ENCODE data around the gene ZRANB3. TPM values are rescaled to one million over a fixed set of nuclear protein-coding genes. Genes with fewer than 3 reads are reported as not detected.

The ZRANB3 gene
- total and polyA plus RNA-seq, 2 donors (not counting 3 experiments of a cell fraction or from before 2014, with no cell fraction given): 2.2 to 6.0 TPM

DNA sequence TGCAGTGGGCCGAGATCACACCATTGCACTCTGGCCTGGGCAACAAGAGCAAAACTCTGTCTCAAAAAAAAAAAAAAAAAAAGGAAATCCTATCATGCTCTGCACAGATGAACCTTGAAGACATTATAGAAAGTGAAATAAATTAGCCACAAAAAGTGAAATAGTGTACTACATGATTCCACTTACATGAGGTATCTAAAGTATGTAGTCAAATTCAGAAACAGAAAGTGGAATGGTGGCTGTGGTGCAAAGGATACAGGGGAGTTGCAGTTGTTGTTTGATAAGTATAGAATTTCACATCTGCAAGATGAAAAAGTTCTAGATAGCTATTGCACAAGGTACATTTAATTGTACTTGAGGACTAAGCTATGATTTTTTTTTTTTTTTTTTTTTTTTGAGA is 5.2 kb downstream of the ZRANB3 start:
- TF ChIP-seq JUN (IDR thresholded peaks at IDR 0.05; ENCODE audit: borderline replicate concordance, insufficient read depth, insufficient read length, low read depth): no peak
- no peak for TF ChIP-seq POLR2A (IDR thresholded peaks at IDR 0.05; ENCODE audit: low read depth, low read length)
- no peak for TF ChIP-seq GATA2 (IDR thresholded peaks at IDR 0.05; ENCODE audit: insufficient read depth, insufficient read length, low read depth, low read length)
- no peak for TF ChIP-seq POLR2AphosphoS5 (IDR thresholded peaks at IDR 0.05; ENCODE audit: insufficient read depth, low read depth, low read length)
- no peak for TF ChIP-seq FOS (IDR thresholded peaks at IDR 0.05; ENCODE audit: borderline replicate concordance, insufficient read depth, low read length)
- TF ChIP-seq, protein P1, sequence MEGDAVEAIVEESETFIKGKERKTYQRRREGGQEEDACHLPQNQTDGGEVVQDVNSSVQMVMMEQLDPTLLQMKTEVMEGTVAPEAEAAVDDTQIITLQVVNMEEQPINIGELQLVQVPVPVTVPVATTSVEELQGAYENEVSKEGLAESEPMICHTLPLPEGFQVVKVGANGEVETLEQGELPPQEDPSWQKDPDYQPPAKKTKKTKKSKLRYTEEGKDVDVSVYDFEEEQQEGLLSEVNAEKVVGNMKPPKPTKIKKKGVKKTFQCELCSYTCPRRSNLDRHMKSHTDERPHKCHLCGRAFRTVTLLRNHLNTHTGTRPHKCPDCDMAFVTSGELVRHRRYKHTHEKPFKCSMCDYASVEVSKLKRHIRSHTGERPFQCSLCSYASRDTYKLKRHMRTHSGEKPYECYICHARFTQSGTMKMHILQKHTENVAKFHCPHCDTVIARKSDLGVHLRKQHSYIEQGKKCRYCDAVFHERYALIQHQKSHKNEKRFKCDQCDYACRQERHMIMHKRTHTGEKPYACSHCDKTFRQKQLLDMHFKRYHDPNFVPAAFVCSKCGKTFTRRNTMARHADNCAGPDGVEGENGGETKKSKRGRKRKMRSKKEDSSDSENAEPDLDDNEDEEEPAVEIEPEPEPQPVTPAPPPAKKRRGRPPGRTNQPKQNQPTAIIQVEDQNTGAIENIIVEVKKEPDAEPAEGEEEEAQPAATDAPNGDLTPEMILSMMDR (IDR thresholded peaks at IDR 0.05; ENCODE audit: extremely low read depth in 1 of 2, insufficient read depth in 1 of 2, low read depth in 1 of 2, low read length in 2 of 2): no peak
- TF ChIP-seq, protein P2, sequence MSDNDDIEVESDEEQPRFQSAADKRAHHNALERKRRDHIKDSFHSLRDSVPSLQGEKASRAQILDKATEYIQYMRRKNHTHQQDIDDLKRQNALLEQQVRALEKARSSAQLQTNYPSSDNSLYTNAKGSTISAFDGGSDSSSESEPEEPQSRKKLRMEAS (IDR thresholded peaks at IDR 0.05; ENCODE audit: insufficient read depth, insufficient read length): no peak
- no peak for TF ChIP-seq EZH2 (IDR thresholded peaks at IDR 0.05; ENCODE audit: borderline replicate concordance, low read depth, low read length, severe bottlenecking)
- no peak for TF ChIP-seq MYC (IDR thresholded peaks at IDR 0.05; ENCODE audit: low read depth, low read length)
- Histone ChIP-seq H3K36me3 (ENCODE audit: control insufficient read depth in 2 of 2, extremely low read depth in 1 of 2, insufficient read depth in 2 of 2, low read length in 2 of 2) (no peaks in the 10 kb centered on the region), H3K9me3 (replicated peaks; ENCODE audit: control insufficient read depth, insufficient read depth, low read length) (no peaks in the 10 kb centered on the region), H4K20me1 (replicated peaks; ENCODE audit: control insufficient read depth, extremely low read depth, insufficient read depth, low read length) (no peaks in the 10 kb centered on the region), H3K4me1 (ENCODE audit: control insufficient read depth, extremely low read depth, insufficient read depth, low read length) (peaks cover 12% of the 10 kb centered on the region), H3K9ac (replicated peaks; ENCODE audit: extremely low read depth, insufficient read depth, low read length) (no peak overlapping the region), H3K27ac (ENCODE audit: insufficient read depth, low read depth, low read length) (no peak overlapping the region), H3K79me2 (ENCODE audit: control insufficient read depth, insufficient read depth, low read length) (peaks cover 4% of the 10 kb centered on the region), H3K27me3 (ENCODE audit: control insufficient read depth in 2 of 2, insufficient read depth in 2 of 2, low read length in 2 of 2) (no peaks in the 10 kb centered on the region), H3K4me3 (replicated peaks in 1 of 3; ENCODE audit: insufficient read depth in 1 of 3, low read depth in 1 of 3, low read length in 3 of 3) (no peak overlapping the region), H2AFZ (ENCODE audit: low read depth, low read length) (no peak overlapping the region), H3K4me2 (ENCODE audit: insufficient read depth, low read length) (no peak overlapping the region), H3K9me1 (replicated peaks; ENCODE audit: control insufficient read depth, extremely low read depth, insufficient read depth, low read length) (no peaks in the 10 kb centered on the region)
- dilution Hi-C loops (cut with MboI; ENCODE audit: extremely low pct_ligation_motif_present, low sequenced_read_pairs): no loop called here
- no peak for FAIRE-seq
- ChIA-PET CTCF (interaction anchor here (0.7 to 1.6 kb wide), 2 partner anchors 184 to 385 kb away, joined by 3 to 4 read pairs; no protein-coding TSS in a partner anchor), POLR2A (no interaction called here)
- no TSS peak for BruUV-seq (replicated peaks)
- intact Hi-C loops (cut with micrococcal nuclease): no loop called here
- DNase-seq (ENCODE audit: low read depth, low spot score): no peak

All from endothelial cell of umbilical vein (primary cell).